ENCODE results near the gene POLR1E. TPM values are rescaled to one million over a fixed set of nuclear protein-coding genes. Genes with fewer than 3 reads are reported as not detected.

Gene POLR1E
- total RNA-seq, 1 experiment from 2014 or later, result 45.8 TPM

DNA sequence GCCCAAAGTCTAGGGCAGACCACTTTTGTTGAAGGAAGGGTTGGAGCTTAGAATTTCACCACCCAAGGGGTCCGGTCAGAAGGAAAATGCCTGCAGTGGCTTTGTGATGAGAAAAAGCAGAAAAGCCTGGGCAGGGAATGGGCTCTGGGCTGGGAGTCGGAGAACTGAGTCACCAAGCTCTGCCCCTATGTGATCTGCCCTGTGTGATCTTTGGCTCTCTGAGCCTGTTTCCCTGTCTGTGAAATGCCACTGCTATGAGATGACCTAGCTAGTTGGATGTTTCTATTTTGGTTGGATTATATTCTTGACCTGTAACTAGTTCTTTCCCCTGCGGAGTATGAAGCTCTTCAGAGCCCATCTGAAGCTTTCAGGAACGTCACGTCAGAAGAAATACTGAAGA, 9.8 kb downstream of the POLR1E start:
- DNase-seq, result no peak
- Histone ChIP-seq H2BK120ac (ENCODE audit: low read depth, low read length, poor library complexity, severe bottlenecking) (no peak overlapping the region), H3K27me3 (ENCODE audit: insufficient read depth, low read length) (no peaks in the 10 kb centered on the region), H2AK5ac (ENCODE audit: insufficient read length, low read length) (no peak overlapping the region), H2BK15ac (ENCODE audit: low read depth, low read length) (no peak overlapping the region), H2AFZ (ENCODE audit: low read length) (no peak overlapping the region), H3K27ac (ENCODE audit: insufficient read length, low read depth, low read length) (no peak overlapping the region), H3K4me2 (ENCODE audit: insufficient read depth, insufficient read length, low read length) (no peak overlapping the region), H4K91ac (ENCODE audit: insufficient read length, low read depth, low read length) (no peak overlapping the region), H3K9ac (ENCODE audit: extremely low read depth, insufficient read length, low read length) (no peak overlapping the region), H3K18ac (ENCODE audit: insufficient read length, low read depth, low read length) (no peak overlapping the region), H3K79me1 (ENCODE audit: insufficient read depth, low read depth, low read length, poor library complexity, severe bottlenecking) (no peaks in the 10 kb centered on the region), H3K79me2 (ENCODE audit: insufficient read depth, low read length) (no peaks in the 10 kb centered on the region), H3K56ac (ENCODE audit: insufficient read length, low read depth, low read length) (no peak overlapping the region), H2BK12ac (ENCODE audit: insufficient read length, low read depth, low read length) (no peak overlapping the region), H3K4ac (ENCODE audit: low read depth, low read length) (no peak overlapping the region), H4K20me1 (ENCODE audit: control insufficient read depth, insufficient read depth, insufficient read length) (no peaks in the 10 kb centered on the region), H3K23ac (ENCODE audit: insufficient read length, low read depth, low read length) (no peak overlapping the region), H3T11ph (ENCODE audit: low read length) (no peak overlapping the region), H3K9me3 (ENCODE audit: control insufficient read depth, low read depth, low read length) (no peaks in the 10 kb centered on the region), H3K23me2 (ENCODE audit: insufficient read length, low read depth, low read length, poor library complexity, severe bottlenecking) (no peaks in the 10 kb centered on the region), H3K14ac (ENCODE audit: insufficient read depth, low read length) (no peak overlapping the region), H2BK20ac (ENCODE audit: low read depth, low read length, poor library complexity, severe bottlenecking) (no peak overlapping the region), H4K5ac (ENCODE audit: insufficient read length, low read depth, low read length) (no peak overlapping the region), H4K8ac (replicated peaks; ENCODE audit: insufficient read length, low read depth, low read length) (no peak overlapping the region), H3K4me1 (ENCODE audit: insufficient read depth, low read length) (no peaks in the 10 kb centered on the region), H2BK5ac (ENCODE audit: insufficient read length, low read length) (no peak overlapping the region)
- no CpG with 5 or more reads among the region's 5 CpGs for WGBS (ENCODE audit: extremely low coverage, insufficient read length, low lambda C conversion rate)
- Mint-ChIP-seq H3K4me3 (no peak overlapping the region), H3K4me1 (no peaks in the 10 kb centered on the region), H3K36me3 (ENCODE audit: insufficient read depth in 1 of 3, low read depth in 3 of 3) (peaks cover 49 to 78% (median 70%) of the 10 kb centered on the region in 3 experiments), H3K27ac (no peak overlapping the region), H3K27me3 (ENCODE audit: low read depth) (no peaks in the 10 kb centered on the region), H3K9me3 (no peaks in the 10 kb centered on the region)
- TF ChIP-seq, protein P1, sequence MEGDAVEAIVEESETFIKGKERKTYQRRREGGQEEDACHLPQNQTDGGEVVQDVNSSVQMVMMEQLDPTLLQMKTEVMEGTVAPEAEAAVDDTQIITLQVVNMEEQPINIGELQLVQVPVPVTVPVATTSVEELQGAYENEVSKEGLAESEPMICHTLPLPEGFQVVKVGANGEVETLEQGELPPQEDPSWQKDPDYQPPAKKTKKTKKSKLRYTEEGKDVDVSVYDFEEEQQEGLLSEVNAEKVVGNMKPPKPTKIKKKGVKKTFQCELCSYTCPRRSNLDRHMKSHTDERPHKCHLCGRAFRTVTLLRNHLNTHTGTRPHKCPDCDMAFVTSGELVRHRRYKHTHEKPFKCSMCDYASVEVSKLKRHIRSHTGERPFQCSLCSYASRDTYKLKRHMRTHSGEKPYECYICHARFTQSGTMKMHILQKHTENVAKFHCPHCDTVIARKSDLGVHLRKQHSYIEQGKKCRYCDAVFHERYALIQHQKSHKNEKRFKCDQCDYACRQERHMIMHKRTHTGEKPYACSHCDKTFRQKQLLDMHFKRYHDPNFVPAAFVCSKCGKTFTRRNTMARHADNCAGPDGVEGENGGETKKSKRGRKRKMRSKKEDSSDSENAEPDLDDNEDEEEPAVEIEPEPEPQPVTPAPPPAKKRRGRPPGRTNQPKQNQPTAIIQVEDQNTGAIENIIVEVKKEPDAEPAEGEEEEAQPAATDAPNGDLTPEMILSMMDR (conservative IDR thresholded peaks at IDR 0.05), result no peak
